Right atrium auricular region (tissue), 2 donors: ENCODE measurements around the gene CD3D. TPM values are rescaled to one million over a fixed set of nuclear protein-coding genes. Genes with fewer than 3 reads are reported as not detected.
A peak's percentile ranks its signal among the peaks of the same experiment; 100 is the strongest.

Source experiments
- DNase-seq: peaks from one replicate; pipeline ENCODE4 v3.0.0-alpha.2; 2019; ENCODE audit warnings: low spot score
- H3K27ac ChIP-seq, 2 donors: fragments of 200-600 bp; sonication (generic); 1 replicate in 1 of 2; 2 replicates in 1 of 2; pipeline ENCODE4 v1.5.1; 2016 to 2019
- H3K27me3 ChIP-seq, 2 donors: fragments of 200-600 bp; sonication (generic); one replicate each; pipeline versions ENCODE4 v1.5.1 to v1.6.0; 2017 to 2019
- H3K36me3 ChIP-seq: fragments of 200-600 bp; sonication (generic); one replicate; pipeline ENCODE4 v1.5.1; 2016
- H3K4me1 ChIP-seq, 2 donors: fragments of 200-600 bp; sonication (generic); one replicate each; pipeline versions ENCODE4 v1.5.1 to v1.6.0; 2017 to 2019
- H3K4me3 ChIP-seq, 2 donors: fragments of 200-600 bp; sonication (generic); 1 replicate in 1 of 2; 2 replicates in 1 of 2; pipeline ENCODE4 v1.5.1; 2017 to 2019; ENCODE audit warnings: mild to moderate bottlenecking in 1 of 2, moderate library complexity in 1 of 2
- H3K9me3 ChIP-seq, 2 donors: fragments of 200-600 bp; sonication (generic); one replicate each; pipeline ENCODE4 v1.5.1; 2019
- CTCF ChIP-seq, 2 donors: fragments of 200-600 bp; sonication (generic); IDR thresholded peaks; one replicate each; pipeline ENCODE4 v1.5.1; 2019; ENCODE audit warnings: antibody characterized with exemption in 2 of 2
- total RNA-seq, 2 donors: library from RNA; depleted of rRNA; stranded (reverse); fragments of >200 nt; gene quantifications; one replicate each; pipeline ENCODE4 v1.1.0, GENCODE V29; 2016

Gene CD3D
- total RNA-seq, 2 donors from 2014 or later: 1.5 TPM; not detected in 1

- H3K27me3 ChIP-seq: no peaks in the 10 kb centered on the region
- TF ChIP-seq CTCF (IDR thresholded peaks at IDR 0.05): no peak
- DNase-seq: no peak
- peaks cover 85% of the 10 kb centered on the region for H3K36me3 ChIP-seq
- H3K4me1 ChIP-seq: no peaks in the 10 kb centered on the region
- H3K27ac ChIP-seq: no peak overlapping the region
- H3K9me3 ChIP-seq: no peaks in the 10 kb centered on the region
- no peak overlapping the region for H3K4me3 ChIP-seq
Measured at GRCh38 chr11:118374729-118375128, 32.2 kb upstream of the CD3D start.

- H3K4me3 ChIP-seq: no peak overlapping the region
- DNase-seq: no peak
- H3K9me3 ChIP-seq: no peaks in the 10 kb centered on the region
- peaks cover 85% of the 10 kb centered on the region for H3K36me3 ChIP-seq
- H3K27ac ChIP-seq: no peak overlapping the region
- no peaks in the 10 kb centered on the region for H3K27me3 ChIP-seq
- no peaks in the 10 kb centered on the region for H3K4me1 ChIP-seq
- no peak for TF ChIP-seq CTCF (IDR thresholded peaks at IDR 0.05)
Measured at GRCh38 chr11:118373871-118374270, 31.4 kb upstream of the CD3D start.

- H3K4me3 ChIP-seq: no peak overlapping the region
- no peaks in the 10 kb centered on the region for H3K27me3 ChIP-seq
- no peak overlapping the region for H3K27ac ChIP-seq
- no peak for TF ChIP-seq CTCF (IDR thresholded peaks at IDR 0.05)
- H3K4me1 ChIP-seq: no peaks in the 10 kb centered on the region
- H3K9me3 ChIP-seq: no peaks in the 10 kb centered on the region
- DNase-seq: no peak
- peaks cover 88% of the 10 kb centered on the region for H3K36me3 ChIP-seq
Measured at GRCh38 chr11:118373263-118373662, 30.8 kb upstream of the CD3D start.

GRCh38 chr11:118370774-118371173 lies 28.3 kb upstream of the CD3D start:
- Histone ChIP-seq H3K27ac (no peak overlapping the region), H3K4me3 (no peak overlapping the region), H3K36me3 (peaks cover 69% of the 10 kb centered on the region), H3K4me1 (no peaks in the 10 kb centered on the region), H3K27me3 (no peaks in the 10 kb centered on the region), H3K9me3 (no peaks in the 10 kb centered on the region)
- no peak for DNase-seq
- no peak for TF ChIP-seq CTCF (IDR thresholded peaks at IDR 0.05)

GRCh38 chr11:118366287-118366686 lies 23.8 kb upstream of the CD3D start:
- Histone ChIP-seq H3K27me3 (no peaks in the 10 kb centered on the region), H3K4me3 (no peak overlapping the region), H3K36me3 (peaks cover 36% of the 10 kb centered on the region), H3K27ac (peak overlapping the region; percentile 78 to 80), H3K9me3 (no peaks in the 10 kb centered on the region), H3K4me1 (peaks cover 0 to 5% of the 10 kb centered on the region in 2 donors)
- no peak for DNase-seq
- no peak for TF ChIP-seq CTCF (IDR thresholded peaks at IDR 0.05)

GRCh38 chr11:118364956-118365615 lies 22.6 kb upstream of the CD3D start:
- DNase-seq: no peak
- no peak for TF ChIP-seq CTCF (IDR thresholded peaks at IDR 0.05)
- Histone ChIP-seq H3K4me1 (peaks cover 0 to 16% of the 10 kb centered on the region in 2 donors), H3K27me3 (no peaks in the 10 kb centered on the region), H3K36me3 (peaks cover 24% of the 10 kb centered on the region), H3K9me3 (no peaks in the 10 kb centered on the region), H3K27ac (peak overlapping the region; percentile 61 to 80), H3K4me3 (no peak overlapping the region)
